ENCODE data around the gene USPL1.
"Not testable (repeated sequence)": the region's sequence is repeated elsewhere in the genome, so short reads cannot be mapped to it uniquely, and the experiment has no call there.

- TF ChIP-seq CTCF, POLR2A (IDR thresholded peaks at IDR 0.05): not testable (repeated sequence)
Observed at GRCh38 chr13:30641173-30641572, 23.5 kb downstream of the USPL1 start.

Data from esophagus squamous epithelium (tissue), 4 donors.